ENCODE results near the gene DYNC1H1.

DNA sequence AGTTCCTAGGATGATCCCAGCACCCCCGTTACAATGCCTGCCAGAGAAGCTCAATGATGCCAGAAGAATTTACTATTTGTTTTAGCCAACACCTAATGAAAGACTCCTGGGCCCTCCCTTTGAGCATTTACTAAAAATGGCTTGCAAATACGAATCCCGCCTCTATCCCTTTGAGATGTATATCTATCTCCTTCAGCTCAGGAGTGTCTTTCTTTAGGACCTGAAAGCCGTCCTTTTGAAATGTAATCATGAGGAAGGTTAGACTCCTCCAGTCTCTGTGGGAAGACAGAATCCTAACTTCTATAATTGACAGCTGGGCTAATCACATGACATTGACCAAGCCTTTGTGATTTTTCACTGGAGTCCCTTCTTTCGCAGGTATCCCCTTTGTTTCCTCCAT is 19.2 kb upstream of the DYNC1H1 start:
- TF ChIP-seq, protein P1, sequence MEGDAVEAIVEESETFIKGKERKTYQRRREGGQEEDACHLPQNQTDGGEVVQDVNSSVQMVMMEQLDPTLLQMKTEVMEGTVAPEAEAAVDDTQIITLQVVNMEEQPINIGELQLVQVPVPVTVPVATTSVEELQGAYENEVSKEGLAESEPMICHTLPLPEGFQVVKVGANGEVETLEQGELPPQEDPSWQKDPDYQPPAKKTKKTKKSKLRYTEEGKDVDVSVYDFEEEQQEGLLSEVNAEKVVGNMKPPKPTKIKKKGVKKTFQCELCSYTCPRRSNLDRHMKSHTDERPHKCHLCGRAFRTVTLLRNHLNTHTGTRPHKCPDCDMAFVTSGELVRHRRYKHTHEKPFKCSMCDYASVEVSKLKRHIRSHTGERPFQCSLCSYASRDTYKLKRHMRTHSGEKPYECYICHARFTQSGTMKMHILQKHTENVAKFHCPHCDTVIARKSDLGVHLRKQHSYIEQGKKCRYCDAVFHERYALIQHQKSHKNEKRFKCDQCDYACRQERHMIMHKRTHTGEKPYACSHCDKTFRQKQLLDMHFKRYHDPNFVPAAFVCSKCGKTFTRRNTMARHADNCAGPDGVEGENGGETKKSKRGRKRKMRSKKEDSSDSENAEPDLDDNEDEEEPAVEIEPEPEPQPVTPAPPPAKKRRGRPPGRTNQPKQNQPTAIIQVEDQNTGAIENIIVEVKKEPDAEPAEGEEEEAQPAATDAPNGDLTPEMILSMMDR (IDR thresholded peaks at IDR 0.05 in 4 of 5, conservative IDR thresholded peaks at IDR 0.05 in 1 of 5): no peak
- no peak for TF ChIP-seq POLR2A (IDR thresholded peaks at IDR 0.05)
